A549 (cell line): ENCODE data around the gene MRPL45.

ENCODE experiments used
- CHD4 ChIP-seq: fragments of 200-600 bp; sonication (generic); IDR thresholded peaks from 2 replicates; pipeline ENCODE4 v1.6.1; 2016; ENCODE audit warnings: antibody characterized with exemption, mild to moderate bottlenecking, borderline replicate concordance
- EP300 ChIP-seq, 2 experiments: fragments of >200 bp; sonication (Bioruptor Twin); formaldehyde crosslinking; IDR thresholded peaks; 2 replicates in 1 of 2; 3 replicates in 1 of 2; pipeline ENCODE4 v1.6.1; 2016 to 2017
- FOSB ChIP-seq: fragments of 250-450 bp; sonication (Bioruptor Pico); IDR thresholded peaks from 2 replicates; pipeline ENCODE4 v1.5.0; 2020; ENCODE audit warnings: mild to moderate bottlenecking, moderate library complexity
- FOSL2 ChIP-seq, 2 experiments: fragments of 450-650 bp in 1 of 2; fragments of >200 bp in 1 of 2; sonication (Bioruptor Twin) in 1 of 2; formaldehyde crosslinking; IDR thresholded peaks; 2 replicates each; pipeline versions ENCODE4 v1.5.0 to v1.6.1; 2016 to 2020; ENCODE audit warnings: mild to moderate bottlenecking in 1 of 2, moderate library complexity in 1 of 2
- KDM1A ChIP-seq: fragments of 200-600 bp; sonication (generic); IDR thresholded peaks from 2 replicates; pipeline ENCODE4 v1.6.1; 2016; ENCODE audit warnings: low read depth, mild to moderate bottlenecking
- POLR2A ChIP-seq: IDR thresholded peaks from 2 replicates; pipeline ENCODE4 v1.6.1; 2012; ENCODE audit warnings: mild to moderate bottlenecking, low read length
- POLR2AphosphoS2 ChIP-seq: conservative IDR thresholded peaks from 2 replicates; pipeline ENCODE4 v1.6.1; 2012; ENCODE audit warnings: low read length, improper control_type of control experiment, inconsistent platforms
- TF ChIP-seq, protein P1 (sequence below): IDR thresholded peaks from 2 replicates; pipeline ENCODE4 v1.6.1; 2012
- TF ChIP-seq, protein P2 (sequence below): fragments of >200 bp; sonication (Bioruptor Twin); formaldehyde crosslinking; IDR thresholded peaks from 3 replicates; pipeline ENCODE4 v1.5.1; 2016
- TF ChIP-seq, protein P3 (sequence below): fragments of 200-600 bp; sonication (generic); IDR thresholded peaks from 2 replicates; pipeline ENCODE4 v1.6.1; 2016; ENCODE audit warnings: antibody characterized with exemption, mild to moderate bottlenecking, moderate library complexity

DNA sequence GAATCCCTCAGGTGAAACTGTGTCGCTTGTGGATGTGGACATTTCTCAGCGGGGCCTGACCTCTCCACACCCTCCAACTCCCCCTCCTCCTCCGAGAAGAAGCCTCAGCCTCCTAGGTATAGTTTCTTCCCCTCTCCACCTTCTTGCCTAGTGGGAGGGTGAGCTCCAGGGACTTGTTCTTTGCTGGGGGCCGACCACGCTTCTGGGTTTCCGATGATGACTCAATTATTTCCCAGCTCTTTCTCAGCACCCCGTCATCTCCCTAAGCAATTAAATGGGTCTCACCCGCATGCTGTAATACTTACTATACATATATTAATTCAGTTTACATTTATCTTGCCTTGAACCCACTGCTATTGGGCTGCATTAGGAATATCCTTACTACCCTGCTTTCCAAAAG, 67.8 kb downstream of the MRPL45 start:
- TF ChIP-seq POLR2AphosphoS2: no peak
- TF ChIP-seq POLR2A: no peak
- TF ChIP-seq, protein P1, sequence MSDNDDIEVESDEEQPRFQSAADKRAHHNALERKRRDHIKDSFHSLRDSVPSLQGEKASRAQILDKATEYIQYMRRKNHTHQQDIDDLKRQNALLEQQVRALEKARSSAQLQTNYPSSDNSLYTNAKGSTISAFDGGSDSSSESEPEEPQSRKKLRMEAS: no peak
- TF ChIP-seq, protein P2, sequence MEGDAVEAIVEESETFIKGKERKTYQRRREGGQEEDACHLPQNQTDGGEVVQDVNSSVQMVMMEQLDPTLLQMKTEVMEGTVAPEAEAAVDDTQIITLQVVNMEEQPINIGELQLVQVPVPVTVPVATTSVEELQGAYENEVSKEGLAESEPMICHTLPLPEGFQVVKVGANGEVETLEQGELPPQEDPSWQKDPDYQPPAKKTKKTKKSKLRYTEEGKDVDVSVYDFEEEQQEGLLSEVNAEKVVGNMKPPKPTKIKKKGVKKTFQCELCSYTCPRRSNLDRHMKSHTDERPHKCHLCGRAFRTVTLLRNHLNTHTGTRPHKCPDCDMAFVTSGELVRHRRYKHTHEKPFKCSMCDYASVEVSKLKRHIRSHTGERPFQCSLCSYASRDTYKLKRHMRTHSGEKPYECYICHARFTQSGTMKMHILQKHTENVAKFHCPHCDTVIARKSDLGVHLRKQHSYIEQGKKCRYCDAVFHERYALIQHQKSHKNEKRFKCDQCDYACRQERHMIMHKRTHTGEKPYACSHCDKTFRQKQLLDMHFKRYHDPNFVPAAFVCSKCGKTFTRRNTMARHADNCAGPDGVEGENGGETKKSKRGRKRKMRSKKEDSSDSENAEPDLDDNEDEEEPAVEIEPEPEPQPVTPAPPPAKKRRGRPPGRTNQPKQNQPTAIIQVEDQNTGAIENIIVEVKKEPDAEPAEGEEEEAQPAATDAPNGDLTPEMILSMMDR: no peak
- TF ChIP-seq, protein P3, sequence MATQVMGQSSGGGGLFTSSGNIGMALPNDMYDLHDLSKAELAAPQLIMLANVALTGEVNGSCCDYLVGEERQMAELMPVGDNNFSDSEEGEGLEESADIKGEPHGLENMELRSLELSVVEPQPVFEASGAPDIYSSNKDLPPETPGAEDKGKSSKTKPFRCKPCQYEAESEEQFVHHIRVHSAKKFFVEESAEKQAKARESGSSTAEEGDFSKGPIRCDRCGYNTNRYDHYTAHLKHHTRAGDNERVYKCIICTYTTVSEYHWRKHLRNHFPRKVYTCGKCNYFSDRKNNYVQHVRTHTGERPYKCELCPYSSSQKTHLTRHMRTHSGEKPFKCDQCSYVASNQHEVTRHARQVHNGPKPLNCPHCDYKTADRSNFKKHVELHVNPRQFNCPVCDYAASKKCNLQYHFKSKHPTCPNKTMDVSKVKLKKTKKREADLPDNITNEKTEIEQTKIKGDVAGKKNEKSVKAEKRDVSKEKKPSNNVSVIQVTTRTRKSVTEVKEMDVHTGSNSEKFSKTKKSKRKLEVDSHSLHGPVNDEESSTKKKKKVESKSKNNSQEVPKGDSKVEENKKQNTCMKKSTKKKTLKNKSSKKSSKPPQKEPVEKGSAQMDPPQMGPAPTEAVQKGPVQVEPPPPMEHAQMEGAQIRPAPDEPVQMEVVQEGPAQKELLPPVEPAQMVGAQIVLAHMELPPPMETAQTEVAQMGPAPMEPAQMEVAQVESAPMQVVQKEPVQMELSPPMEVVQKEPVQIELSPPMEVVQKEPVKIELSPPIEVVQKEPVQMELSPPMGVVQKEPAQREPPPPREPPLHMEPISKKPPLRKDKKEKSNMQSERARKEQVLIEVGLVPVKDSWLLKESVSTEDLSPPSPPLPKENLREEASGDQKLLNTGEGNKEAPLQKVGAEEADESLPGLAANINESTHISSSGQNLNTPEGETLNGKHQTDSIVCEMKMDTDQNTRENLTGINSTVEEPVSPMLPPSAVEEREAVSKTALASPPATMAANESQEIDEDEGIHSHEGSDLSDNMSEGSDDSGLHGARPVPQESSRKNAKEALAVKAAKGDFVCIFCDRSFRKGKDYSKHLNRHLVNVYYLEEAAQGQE: no peak
- TF ChIP-seq EP300 (IDR thresholded peaks at IDR 0.05): no peak
- no peak for TF ChIP-seq KDM1A
- no peak for TF ChIP-seq CHD4
- TF ChIP-seq FOSL2 (IDR thresholded peaks at IDR 0.05): no peak
- TF ChIP-seq FOSL2 (CRISPR knock-in tag; IDR thresholded peaks at IDR 0.05): no peak
- no peak for TF ChIP-seq FOSB (CRISPR knock-in tag)
